AG08395 (cell line): ENCODE measurements around the gene SLC24A3.
"Not testable (repeated sequence)": the region's sequence is repeated elsewhere in the genome, so short reads cannot be mapped to it uniquely, and the experiment has no call there.

ENCODE experiments used
- DNase-seq: peaks from one replicate; pipeline ENCODE4 v3.0.0; 2012; ENCODE audit warnings: mixed read lengths, low spot score

The SLC24A3 gene

DNA sequence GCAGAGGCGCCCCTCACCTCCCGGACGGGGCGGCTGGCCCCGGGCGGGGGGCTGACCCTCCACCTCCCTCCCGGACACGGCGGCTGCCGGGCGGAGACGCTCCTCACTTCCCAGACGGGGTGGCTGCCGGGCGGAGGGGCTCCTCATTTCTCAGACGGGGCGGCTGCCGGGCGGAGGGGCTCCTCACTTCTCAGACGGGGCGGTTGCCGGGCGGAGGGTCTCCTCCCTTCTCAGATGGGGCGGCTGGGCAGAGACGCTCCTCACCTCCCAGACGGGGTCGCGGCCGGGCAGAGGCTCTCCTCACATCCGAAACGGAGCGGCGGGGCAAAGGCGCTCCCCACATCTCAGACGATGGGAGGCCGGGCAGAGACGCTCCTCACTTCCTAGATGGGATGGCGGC lies 466.1 kb downstream of the SLC24A3 start:
- DNase-seq: not testable (repeated sequence)

DNA sequence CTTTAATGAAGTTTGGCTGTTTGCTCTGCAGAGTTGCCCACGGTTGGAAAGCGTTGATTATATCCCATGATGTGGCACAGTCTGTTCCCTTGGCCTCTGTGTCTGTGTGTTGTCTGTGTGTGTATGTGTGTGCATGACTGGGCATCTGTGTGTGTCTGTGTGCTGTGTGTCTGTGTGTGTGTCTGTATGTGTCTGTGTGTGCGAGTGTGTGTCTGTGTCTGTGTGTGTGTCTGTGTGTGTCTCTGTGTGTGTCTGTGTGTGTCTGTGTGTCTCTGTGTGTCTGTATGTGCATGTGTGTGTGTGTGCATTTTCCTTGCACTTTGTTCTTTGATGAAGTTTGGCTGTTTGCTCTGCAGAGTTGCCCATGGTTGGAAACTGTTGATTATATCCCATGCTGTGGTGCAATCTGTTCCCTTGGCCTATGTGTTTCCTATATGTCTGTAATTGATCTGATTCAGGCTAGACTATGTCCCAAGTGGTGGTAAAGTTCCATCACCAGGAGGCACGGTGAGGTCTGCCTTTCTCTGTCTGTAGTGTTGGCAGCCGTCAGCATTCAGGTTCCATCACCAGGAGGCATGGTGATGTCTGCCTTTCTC lies 467.6 kb downstream of the SLC24A3 start:
- no peak for DNase-seq

DNA sequence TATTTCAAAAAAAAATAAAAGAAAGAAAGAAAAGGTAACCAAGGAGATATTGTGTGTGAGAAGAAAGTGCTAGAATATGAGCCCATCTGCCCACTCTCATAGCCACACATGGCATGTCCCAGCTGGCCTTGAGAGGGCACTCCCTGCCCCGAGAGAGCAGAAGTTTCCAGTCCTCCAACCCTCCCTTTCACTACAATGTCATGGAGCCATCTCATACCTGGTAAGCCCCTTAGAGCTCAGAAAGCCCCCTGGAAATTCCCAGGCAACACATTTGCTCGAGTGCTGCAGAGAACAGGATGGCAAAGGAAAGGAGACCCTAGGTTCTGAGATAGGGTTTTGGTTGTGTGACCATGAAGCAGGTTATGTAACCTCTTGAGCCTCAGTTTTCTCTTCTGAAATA lies 469.8 kb downstream of the SLC24A3 start:
- no peak for DNase-seq

DNA sequence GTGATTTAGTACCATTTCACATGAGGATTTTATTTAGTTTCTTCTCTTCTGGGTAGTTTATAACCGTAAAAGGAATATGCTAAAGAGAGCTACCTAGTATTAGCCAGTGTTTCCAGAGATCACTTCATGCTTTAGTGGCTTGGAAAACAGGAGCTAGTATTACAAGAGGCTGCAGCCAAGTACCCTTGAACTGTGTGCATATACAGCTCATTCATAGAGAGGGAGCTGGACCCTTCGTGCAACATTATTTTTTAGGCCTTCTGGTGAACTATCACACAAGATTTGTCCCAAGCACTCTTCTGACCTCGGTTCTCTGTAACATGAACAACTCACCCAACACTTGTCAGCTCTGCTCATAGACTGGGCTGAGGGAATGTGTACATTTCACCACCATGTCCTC lies 470.7 kb downstream of the SLC24A3 start:
- DNase-seq: no peak

DNA sequence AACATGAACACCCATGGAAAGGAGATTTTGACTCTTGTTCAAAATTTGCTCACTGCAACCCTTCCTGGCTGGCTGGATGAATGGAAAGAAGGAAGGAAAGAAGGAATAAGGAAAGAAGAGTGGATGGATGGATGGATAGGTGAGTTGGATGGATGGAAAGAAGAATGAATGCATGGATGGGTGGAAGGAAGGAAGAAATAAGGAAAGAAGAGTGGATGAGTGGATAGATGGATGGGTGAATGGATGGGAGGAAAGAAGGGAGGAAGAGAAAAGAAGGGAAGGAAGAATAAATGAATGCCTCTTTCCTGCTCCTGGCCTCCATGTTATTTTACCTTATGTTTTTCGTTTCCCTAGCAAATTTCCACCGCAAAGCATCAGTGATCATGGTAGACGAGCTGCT lies 471.4 kb downstream of the SLC24A3 start:
- no peak for DNase-seq

DNA sequence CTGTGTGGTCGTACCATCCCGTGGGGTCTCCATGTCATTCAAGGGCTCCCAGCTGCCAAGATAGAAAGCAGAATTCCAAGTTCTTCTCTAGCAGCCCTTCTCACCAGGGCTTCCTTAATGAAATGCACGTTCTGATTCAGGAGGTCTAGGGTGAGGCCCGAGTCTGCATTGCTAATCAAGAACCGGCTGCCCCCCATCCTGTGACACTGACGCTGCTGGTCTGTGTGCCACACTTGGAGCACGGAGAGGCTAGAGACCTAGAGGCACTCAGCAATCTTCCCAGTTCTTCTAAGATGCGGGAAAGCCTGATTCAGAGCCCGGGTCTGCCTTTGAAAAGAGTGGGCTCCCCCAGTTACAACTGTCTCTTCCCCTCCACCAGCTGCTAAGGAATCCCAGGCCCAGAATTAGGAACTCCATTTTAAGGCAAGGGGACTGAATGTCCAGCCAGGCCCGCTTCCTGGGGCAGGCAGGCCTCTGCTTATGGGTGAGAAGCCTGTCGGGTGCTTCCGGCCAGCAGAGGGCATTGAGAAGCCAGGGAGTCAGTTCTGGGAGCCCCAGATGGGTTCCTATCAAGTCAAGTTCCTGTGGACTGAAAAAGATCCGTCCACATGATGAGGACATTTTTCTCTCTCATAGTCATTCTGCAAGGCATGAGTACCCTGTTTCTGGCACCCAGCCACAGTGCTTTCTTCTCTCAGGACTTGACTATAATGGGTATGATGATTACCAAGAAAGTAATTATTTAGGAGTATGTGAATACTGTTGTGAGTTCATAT lies 475.8 kb downstream of the SLC24A3 start:
- peak; percentile 96 for DNase-seq

DNA sequence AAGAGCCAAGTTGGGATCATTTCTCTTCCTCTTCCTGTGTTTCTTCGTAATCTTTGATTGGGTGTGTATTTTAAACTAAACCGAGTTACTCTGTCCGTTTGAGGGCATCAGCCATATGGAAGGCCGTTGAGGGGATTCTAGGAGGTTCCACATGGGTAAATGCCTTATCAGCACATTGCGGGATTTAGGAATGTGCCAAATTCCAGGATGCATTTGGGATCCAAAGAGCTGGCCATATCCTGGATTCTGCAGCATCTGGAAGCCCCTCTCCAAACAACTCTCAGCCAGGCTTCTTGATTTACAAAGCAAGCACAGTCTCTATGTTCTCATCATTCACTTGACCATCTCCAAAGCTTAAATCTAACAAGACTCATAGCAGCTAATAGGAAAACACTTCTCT lies 478.0 kb downstream of the SLC24A3 start:
- no peak for DNase-seq

DNA sequence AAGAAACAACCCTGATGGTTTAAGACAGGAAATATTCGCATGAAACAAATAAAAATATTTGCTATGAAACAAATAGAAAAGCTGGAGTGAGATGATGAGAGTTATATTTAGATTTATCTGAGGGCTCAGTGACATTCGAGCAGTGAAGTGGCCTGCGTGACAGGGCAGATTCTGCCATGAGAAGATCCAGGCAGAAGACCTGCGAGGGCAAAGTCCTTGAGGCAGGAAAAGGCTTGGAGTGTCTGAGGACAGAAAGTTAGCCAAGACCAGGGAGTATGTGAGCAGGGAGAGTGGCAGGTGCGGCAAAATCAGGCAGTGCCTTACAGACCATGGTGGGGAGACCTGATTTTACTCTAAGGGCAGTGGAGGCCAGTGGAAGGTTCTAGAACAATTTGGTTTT lies 478.7 kb downstream of the SLC24A3 start:
- no peak for DNase-seq

DNA sequence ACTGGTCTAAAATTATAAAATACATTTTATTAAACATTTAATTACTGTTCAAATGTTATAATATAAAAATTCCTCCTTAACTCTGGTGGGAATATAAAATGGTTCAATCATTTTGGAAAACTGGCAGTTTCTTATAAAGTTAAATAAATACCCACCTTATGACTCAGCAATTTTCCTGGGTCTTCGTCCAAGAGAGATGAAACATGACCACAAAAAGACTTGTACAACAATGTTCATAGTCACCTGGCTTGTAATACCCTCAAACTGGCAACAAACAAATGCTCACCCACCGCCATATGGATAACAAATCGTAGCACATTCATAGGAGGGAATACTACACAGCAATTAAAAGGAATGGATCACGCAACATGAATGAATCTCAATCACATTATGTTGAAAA lies 479.7 kb downstream of the SLC24A3 start:
- no peak for DNase-seq

DNA sequence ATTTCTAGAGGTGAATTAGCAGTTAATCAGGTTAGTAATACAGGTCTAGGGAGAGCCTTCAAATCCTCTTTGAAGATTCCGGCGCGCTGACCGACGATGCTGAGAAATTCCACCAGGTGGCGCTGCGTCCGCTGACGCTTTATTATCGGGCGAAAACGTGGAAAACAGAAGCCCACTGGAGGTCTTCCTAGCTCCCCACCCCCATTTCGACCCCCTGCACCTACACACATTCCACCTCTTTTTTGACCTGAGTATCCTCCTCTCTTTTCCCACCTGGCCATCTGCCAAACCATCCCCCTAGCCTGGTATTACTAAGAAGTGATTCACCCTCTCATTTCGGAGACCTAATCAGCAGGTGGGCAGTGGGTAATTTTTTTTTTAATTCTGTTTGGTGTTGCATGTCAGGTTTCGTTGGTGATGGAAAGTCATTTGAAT lies 480.3 kb downstream of the SLC24A3 start:
- peak; percentile 51 for DNase-seq

DNA sequence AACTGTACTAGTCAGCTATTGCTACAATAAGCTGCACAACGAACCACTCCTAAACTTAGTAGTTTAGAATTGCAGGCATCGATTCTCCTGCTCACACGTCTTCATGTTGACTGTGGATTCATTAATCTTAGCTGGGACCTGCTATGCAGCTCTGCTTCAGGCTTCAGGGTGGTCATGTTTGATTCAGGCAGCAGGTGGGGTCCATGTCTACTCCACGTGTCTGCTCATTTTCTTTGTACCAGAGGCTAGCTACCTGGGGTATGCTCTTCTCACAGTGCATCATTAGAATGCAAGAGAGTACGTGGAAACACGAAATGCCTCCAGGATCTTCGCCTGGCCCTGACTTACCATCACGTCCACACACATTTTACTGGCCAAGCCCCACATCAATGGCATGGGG lies 481.1 kb downstream of the SLC24A3 start:
- DNase-seq: no peak

DNA sequence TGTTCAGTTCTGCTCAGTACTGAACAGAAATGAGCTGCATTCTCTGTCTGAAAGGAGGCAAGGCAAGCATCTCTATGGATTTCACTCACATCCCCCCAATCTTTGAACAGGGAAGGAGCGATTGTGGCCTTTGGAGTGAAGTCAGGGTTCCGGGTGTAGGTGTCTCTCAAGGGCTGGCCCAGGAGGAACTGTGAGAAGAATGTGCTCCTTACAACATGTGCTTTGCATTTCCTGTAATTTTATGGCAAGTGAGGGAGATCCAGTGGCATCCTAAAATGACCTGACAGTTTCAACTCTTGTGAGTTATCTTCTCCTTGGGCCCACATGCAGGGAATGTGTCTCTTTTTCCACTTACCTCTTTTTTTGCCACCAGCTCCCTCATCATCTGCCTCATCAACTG lies 482.6 kb downstream of the SLC24A3 start:
- no peak for DNase-seq

DNA sequence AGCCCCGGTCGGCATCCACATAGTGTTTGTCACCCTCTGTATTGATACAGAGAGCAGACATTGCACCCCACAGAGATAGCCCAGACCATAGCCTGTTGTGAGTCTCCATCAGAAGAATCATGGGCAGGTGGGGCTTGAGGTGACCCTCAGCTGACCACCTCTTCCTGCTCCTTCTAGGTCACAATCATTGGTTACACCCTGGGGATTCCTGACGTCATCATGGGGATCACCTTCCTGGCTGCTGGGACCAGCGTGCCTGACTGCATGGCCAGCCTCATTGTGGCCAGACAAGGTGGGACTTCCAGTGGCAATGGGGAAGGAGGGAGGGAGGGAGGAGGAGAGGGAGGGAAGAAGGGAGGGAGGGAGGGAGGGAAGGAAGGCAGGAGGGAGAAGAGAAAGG lies 484.2 kb downstream of the SLC24A3 start:
- no peak for DNase-seq

DNA sequence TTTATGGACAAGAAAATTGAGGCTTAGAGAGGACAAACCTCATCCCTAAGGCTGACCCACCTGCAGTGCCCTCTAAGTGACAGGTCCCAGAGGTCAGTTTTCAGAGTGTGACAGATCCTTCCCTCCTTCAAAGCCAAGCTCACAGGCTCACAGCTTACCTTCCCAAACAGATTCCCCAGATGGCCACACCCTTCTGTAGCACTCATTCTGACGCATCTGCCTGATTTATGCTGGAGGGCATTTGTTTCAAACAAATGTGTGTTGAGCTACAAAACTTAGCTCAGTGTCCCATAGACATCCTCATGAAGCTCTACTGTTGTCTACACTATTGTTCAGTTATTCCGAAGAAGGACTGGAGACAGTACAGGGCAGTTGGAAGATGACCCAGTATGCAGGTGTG lies 485.0 kb downstream of the SLC24A3 start:
- DNase-seq: no peak

DNA sequence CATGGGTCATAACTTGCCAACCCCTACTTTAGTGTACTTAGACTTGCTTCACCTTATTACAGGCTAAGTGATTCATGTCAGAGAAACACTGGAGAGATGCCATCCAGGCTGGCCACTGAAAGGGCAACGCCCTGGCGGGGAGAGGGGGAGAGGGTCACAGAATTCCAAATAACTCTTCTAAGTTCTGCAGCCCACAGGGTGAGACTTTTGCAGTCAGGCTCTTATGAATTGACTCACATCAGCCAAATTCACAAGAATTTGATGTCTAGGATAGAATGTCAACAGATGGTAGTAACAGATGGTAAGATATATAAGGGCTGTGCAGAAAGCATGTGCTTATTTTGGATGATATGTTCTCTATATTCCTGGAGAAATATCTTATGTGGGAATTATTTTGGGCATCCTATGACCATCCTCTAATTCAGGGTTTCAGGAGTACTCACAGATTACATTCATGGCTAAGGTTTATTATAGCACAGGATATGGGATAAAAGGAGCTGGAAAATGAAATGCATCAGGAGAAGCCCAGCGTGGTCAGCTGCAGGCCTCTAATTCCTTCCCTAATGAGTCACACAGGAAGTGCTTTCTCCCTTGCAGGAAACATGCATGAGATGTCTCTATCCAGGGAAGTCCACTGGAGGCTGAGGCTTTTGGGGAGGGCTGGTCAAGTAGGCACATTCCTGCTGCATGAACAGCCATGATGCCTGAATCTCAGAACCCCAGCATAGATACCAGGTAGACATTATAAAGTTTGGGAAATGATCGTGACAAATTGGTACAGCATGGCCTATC lies 486.9 kb downstream of the SLC24A3 start:
- DNase-seq: peak; percentile 84

DNA sequence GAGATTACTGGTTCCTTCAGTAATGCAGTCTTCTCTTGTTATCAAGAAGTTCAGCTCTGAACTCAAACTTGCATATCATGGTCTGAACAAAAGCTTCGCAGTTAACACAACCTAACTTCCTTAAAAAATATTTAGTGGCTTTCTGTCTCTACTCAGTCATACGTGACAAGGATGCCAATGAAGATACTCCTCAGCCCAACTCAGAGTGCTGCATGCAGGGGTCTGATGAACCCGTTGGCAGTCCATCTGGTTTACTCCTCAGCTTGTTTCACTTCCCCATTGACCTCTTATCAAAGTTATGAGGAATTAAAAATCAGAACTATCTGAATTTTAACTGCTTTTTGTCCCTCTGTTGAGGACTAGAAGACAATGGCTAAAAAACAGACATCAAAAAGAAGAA lies 489.0 kb downstream of the SLC24A3 start:
- no peak for DNase-seq

DNA sequence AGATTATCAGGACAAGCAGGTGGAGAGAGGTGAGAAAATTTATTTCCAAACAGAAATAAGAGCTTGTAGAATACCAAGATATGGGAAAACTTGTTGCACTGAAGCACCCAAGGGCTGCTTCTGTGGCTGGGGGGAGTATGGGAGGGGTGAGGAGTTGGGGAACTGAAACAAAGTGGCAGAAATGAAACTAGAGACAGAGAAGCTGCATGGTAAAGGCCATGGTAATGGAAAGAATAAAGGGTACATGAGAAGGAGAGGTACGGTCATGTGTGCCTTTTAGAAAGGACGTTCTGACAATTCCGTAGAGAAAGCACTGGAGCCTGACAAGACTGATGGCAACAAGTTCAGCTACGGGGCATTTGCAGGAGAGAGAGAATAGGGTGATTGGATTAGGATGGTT lies 494.0 kb downstream of the SLC24A3 start:
- DNase-seq: no peak

DNA sequence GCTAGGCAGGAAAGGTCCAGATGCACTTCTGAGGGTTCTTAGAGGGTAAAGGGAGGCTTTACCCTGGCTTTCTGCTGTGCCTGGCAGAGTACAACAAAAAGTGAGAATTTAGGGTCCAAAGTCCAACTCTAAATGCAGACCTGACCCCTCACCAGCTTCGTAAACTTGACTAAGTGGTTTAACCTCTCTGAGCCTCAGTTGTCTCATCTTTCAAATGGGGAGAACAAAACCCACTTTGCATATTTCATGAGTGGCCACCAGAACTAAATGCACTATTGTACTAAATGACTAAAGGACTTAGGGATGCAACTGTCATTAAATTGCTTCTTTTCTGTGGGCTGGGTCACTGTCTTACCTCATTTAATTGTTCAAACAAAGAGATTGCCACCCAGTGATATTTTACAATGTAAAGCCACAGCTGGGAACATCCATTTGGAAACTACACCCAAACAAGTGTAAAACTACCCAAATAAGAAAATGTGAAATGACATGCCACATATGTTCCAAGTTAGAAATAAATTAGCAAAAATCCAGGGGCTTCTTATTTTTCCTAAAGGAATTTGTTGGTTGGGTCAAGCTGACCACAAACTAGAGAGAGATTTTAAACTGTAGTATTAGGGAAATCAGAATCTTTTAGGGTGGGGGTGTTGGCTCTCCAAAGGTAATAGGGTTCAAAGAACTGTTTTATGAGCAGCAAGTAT lies 497.3 kb downstream of the SLC24A3 start:
- DNase-seq: no peak

DNA sequence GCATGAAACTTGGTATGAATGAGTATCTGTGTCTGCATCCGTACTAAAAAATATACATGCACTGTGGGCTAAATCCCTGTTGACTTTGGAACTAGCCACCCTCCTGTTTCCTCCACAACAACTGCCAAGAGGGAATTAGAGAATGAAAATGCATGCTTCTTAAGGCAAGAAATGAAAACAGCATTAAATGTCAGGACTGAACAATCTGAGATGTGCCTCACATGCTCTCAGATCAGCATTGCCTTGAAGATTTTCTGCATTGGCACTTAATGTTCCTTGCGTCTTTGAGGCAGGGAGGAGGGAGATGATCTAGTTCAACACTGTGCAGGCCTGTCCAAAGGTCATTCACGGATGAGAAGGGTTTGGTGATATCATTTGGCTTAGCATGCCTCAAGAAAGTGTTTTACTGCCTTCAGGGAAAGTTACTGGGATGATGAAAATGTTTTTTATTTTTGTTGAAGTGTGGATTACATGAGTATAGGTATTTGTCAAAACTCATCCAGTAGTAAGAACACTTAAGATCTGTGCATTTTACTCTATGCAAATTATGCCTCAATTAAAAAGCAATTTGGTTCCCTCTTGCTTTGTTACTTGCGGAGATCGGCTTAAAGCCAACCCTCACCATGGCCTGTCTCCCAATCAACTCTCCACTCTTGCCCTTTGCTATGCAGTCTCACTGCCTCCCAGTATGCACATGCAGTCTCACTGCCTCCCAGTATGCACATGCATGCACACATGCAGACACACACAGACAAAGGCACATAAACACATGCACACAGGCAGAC lies 498.1 kb downstream of the SLC24A3 start:
- no peak for DNase-seq

DNA sequence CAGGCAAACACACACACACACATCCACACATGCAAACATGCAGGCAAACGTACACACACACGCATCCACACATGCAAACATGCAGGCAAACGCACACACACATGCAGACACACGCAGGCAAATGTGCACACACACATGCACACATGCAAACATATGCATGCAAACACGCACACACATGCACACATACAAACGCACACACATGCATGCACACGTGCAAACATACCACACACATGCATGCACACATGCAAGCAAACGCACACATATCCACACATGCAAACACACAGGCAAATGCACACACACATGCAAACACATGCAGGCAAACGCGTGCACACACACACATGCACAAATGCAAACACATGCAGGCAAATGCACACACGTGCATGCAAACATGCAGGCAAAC lies 498.7 kb downstream of the SLC24A3 start:
- DNase-seq: no peak

DNA sequence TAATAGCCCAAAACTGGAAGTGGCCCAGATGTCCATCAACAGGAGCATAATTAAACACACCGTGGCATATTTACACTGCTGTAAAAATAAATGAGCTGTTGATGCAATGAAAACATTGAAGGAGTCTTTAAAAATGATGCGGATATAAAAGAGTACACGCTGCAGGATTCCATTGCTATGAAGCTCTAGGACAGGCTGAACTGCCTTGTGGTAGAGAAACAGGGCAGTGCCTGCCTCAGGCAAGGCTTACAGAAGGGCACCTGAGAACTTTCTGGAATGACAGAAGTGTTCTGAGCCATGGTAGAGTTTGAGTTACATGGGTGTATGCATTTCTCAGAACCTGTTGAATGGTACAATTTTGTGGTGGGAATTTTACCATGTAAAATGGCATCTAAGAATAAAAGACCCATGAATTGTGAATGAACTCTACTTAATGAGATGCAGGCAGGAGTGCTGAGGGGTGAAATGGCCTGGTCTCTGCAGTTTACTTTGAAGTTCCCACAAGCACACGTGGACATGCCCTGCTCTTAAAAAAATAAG lies 500.3 kb downstream of the SLC24A3 start:
- DNase-seq: no peak
